Endothelial cell (in vitro differentiated cells): ENCODE data around the gene UFD1. TPM values are rescaled to one million over a fixed set of nuclear protein-coding genes. Genes with fewer than 3 reads are reported as not detected.

Source experiments
- DNase-seq: peaks from one replicate; pipeline ENCODE4 v3.0.0; 2021; ENCODE audit warnings: low spot score
- H3K27ac Mint-ChIP-seq: one replicate; pipeline ENCODE4 v1.8.0; 2021; ENCODE audit warnings: mixed read lengths, inconsistent platforms; ENCODE audit not compliant: unreplicated experiment
- H3K27me3 Mint-ChIP-seq: one replicate; pipeline ENCODE4 v1.8.0; 2021; ENCODE audit warnings: mild to moderate bottlenecking, moderate library complexity, mixed read lengths, inconsistent platforms; ENCODE audit not compliant: unreplicated experiment
- H3K36me3 Mint-ChIP-seq: one replicate; pipeline ENCODE4 v1.8.0; 2021; ENCODE audit warnings: mild to moderate bottlenecking, low read depth, mixed read lengths, inconsistent platforms; ENCODE audit not compliant: unreplicated experiment
- H3K4me1 Mint-ChIP-seq: one replicate; pipeline ENCODE4 v1.8.0; 2021; ENCODE audit warnings: mild to moderate bottlenecking, mixed read lengths, inconsistent platforms; ENCODE audit not compliant: unreplicated experiment
- H3K4me3 Mint-ChIP-seq: one replicate; pipeline ENCODE4 v1.8.0; 2021; ENCODE audit warnings: mild to moderate bottlenecking, mixed read lengths, inconsistent platforms; ENCODE audit not compliant: unreplicated experiment
- H3K9me3 Mint-ChIP-seq: one replicate; pipeline ENCODE4 v1.8.0; 2021; ENCODE audit warnings: mixed read lengths, inconsistent platforms; ENCODE audit not compliant: unreplicated experiment
- CTCF ChIP-seq: fragments of 200-600 bp; sonication (generic); IDR thresholded peaks from one replicate; pipeline ENCODE4 v1.5.0; 2021; ENCODE audit warnings: antibody characterized with exemption; ENCODE audit not compliant: unreplicated experiment
- total RNA-seq: library from RNA; stranded (reverse); fragmentation: NEBNext Ultra II Directional; extraction: Animal tissue kit (Norgen Biotek cat#: 25700); gene quantifications from one replicate; pipeline ENCODE4 v1.2.1, GENCODE V29; 2021; ENCODE audit not compliant: unreplicated experiment

UFD1 gene
- total RNA-seq, 1 donor from 2014 or later, result 86.2 TPM

GRCh38 chr22:19463491-19464469 lies 15.2 kb downstream of the UFD1 start:
- Mint-ChIP-seq H3K36me3 (peaks cover 32% of the 10 kb centered on the region), H3K27ac (no peak overlapping the region), H3K9me3 (no peaks in the 10 kb centered on the region), H3K4me1 (no peaks in the 10 kb centered on the region), H3K27me3 (no peaks in the 10 kb centered on the region), H3K4me3 (no peak overlapping the region)
- no peak for DNase-seq
- TF ChIP-seq CTCF, result no peak

- H3K27me3 Mint-ChIP-seq, result no peaks in the 10 kb centered on the region
- no peak overlapping the region for H3K4me3 Mint-ChIP-seq
- no peaks in the 10 kb centered on the region for H3K9me3 Mint-ChIP-seq
- peaks cover 25% of the 10 kb centered on the region for H3K36me3 Mint-ChIP-seq
- no peak overlapping the region for H3K27ac Mint-ChIP-seq
- H3K4me1 Mint-ChIP-seq, result no peaks in the 10 kb centered on the region
- no peak for DNase-seq
- TF ChIP-seq CTCF, result no peak
These were observed 16.0 kb downstream of the UFD1 start for GRCh38 chr22:19463008-19463407.

- no peak for DNase-seq
- Mint-ChIP-seq H3K27me3 (peaks cover 1% of the 10 kb centered on the region), H3K4me3 (no peak overlapping the region), H3K4me1 (no peaks in the 10 kb centered on the region), H3K36me3 (peaks cover 20% of the 10 kb centered on the region), H3K9me3 (no peaks in the 10 kb centered on the region), H3K27ac (no peak overlapping the region)
- no peak for TF ChIP-seq CTCF
These were observed 17.5 kb downstream of the UFD1 start for GRCh38 chr22:19461506-19461905.

GRCh38 chr22:19460036-19460435 lies 19.0 kb downstream of the UFD1 start:
- no peaks in the 10 kb centered on the region for H3K4me1 Mint-ChIP-seq
- H3K9me3 Mint-ChIP-seq, result no peaks in the 10 kb centered on the region
- H3K36me3 Mint-ChIP-seq, result peaks cover 23% of the 10 kb centered on the region
- no peak overlapping the region for H3K27ac Mint-ChIP-seq
- H3K27me3 Mint-ChIP-seq, result peaks cover 1% of the 10 kb centered on the region
- no peak overlapping the region for H3K4me3 Mint-ChIP-seq
- no peak for TF ChIP-seq CTCF
- DNase-seq, result no peak

GRCh38 chr22:19457828-19458428 lies 21.1 kb downstream of the UFD1 start:
- Mint-ChIP-seq H3K9me3 (no peaks in the 10 kb centered on the region), H3K27me3 (peaks cover 1% of the 10 kb centered on the region), H3K36me3 (peaks cover 28% of the 10 kb centered on the region), H3K4me1 (no peaks in the 10 kb centered on the region), H3K4me3 (no peak overlapping the region), H3K27ac (no peak overlapping the region)
- DNase-seq, result no peak
- no peak for TF ChIP-seq CTCF
